Keratinocyte (primary cell): Measurements from ENCODE around the gene TRIM52. TPM values are rescaled to one million over a fixed set of nuclear protein-coding genes. Genes with fewer than 3 reads are reported as not detected.

ENCODE experiments used
- DNase-seq: peaks from one replicate; pipeline ENCODE4 v3.0.0-alpha.2; 2011; ENCODE audit warnings: low read depth, missing footprints, low spot score
- FAIRE-seq: peaks from 2 replicates; lab custom pipeline; 2011; peaks lifted over from hg19 to GRCh38; lab: Jason Lieb, UNC
- H2AFZ ChIP-seq: 2 replicates; pipeline ENCODE4 v1.6.0; 2012; ENCODE audit warnings: low read length, control low read depth, inconsistent platforms; ENCODE audit not compliant: control insufficient read depth
- H3K27ac ChIP-seq: 2 replicates; pipeline ENCODE4 v1.5.1; 2011; ENCODE audit warnings: low read length; ENCODE audit not compliant: control insufficient read depth, insufficient read depth
- H3K27me3 ChIP-seq: 3 replicates; pipeline ENCODE4 v1.6.0; 2011; ENCODE audit warnings: low read length; ENCODE audit not compliant: control insufficient read depth, insufficient read depth; ENCODE audit errors: extremely low read depth
- H3K36me3 ChIP-seq, 2 experiments: 2 replicates in 1 of 2; 3 replicates in 1 of 2; pipeline ENCODE4 v1.5.1; 2011; ENCODE audit warnings: low read length in 2 of 2, mild to moderate bottlenecking in 1 of 2; ENCODE audit not compliant: control insufficient read depth in 2 of 2, insufficient read depth in 2 of 2; ENCODE audit errors: extremely low read depth in 1 of 2
- H3K4me1 ChIP-seq: 3 replicates; pipeline ENCODE4 v1.5.1; 2011; ENCODE audit warnings: low read length; ENCODE audit not compliant: control insufficient read depth, insufficient read depth; ENCODE audit errors: extremely low read depth
- H3K4me2 ChIP-seq: 3 replicates; pipeline ENCODE4 v1.6.0; 2011; ENCODE audit warnings: low read depth, low read length; ENCODE audit not compliant: control insufficient read depth, insufficient read depth; ENCODE audit errors: extremely low read depth
- H3K4me3 ChIP-seq, 3 experiments: fragments of 200-600 bp in 1 of 3; sonication (generic) in 1 of 3; 2 replicates in 2 of 3; 3 replicates in 1 of 3; pipeline ENCODE4 v1.5.1; 2011 to 2016; ENCODE audit warnings: low read length in 3 of 3, mild to moderate bottlenecking in 3 of 3, control low read depth in 2 of 3, inconsistent platforms in 1 of 3, low read depth in 1 of 3, mixed read lengths in 1 of 3, mixed run types in 1 of 3, moderate library complexity in 1 of 3; ENCODE audit not compliant: control insufficient read depth in 2 of 3, insufficient read depth in 2 of 3; ENCODE audit errors: extremely low read depth in 1 of 3
- H3K79me2 ChIP-seq: 2 replicates; pipeline ENCODE4 v1.6.0; 2012; ENCODE audit warnings: low read length; ENCODE audit not compliant: control insufficient read depth, insufficient read depth
- H3K9ac ChIP-seq: 3 replicates; pipeline ENCODE4 v1.6.0; 2011; ENCODE audit warnings: low read length; ENCODE audit not compliant: control insufficient read depth, insufficient read depth; ENCODE audit errors: extremely low read depth
- H3K9me1 ChIP-seq: 3 replicates; pipeline ENCODE4 v1.6.0; 2011; ENCODE audit warnings: low read length; ENCODE audit not compliant: control insufficient read depth, insufficient read depth; ENCODE audit errors: extremely low read depth
- H3K9me3 ChIP-seq: 2 replicates; pipeline ENCODE4 v1.5.1; 2012; ENCODE audit warnings: low read depth, low read length; ENCODE audit not compliant: control insufficient read depth
- H4K20me1 ChIP-seq: 3 replicates; pipeline ENCODE4 v1.6.0; 2011; ENCODE audit warnings: low read length; ENCODE audit not compliant: control insufficient read depth, insufficient read depth; ENCODE audit errors: extremely low read depth
- CTCF ChIP-seq, 3 experiments: IDR thresholded peaks in 1 of 3; conservative IDR thresholded peaks in 1 of 3; optimal IDR thresholded peaks in 1 of 3; 2 replicates in 2 of 3; 3 replicates in 1 of 3; pipeline versions ENCODE3 to v1.5.1; 2011; ENCODE audit warnings: low read length in 3 of 3, mild to moderate bottlenecking in 3 of 3, moderate library complexity in 2 of 3, control low read depth in 1 of 3, inconsistent platforms in 1 of 3; ENCODE audit not compliant: insufficient read depth in 2 of 3; ENCODE audit errors: extremely low read depth in 1 of 3
- EZH2 ChIP-seq: IDR thresholded peaks from one replicate; pipeline ENCODE4 v1.6.1; 2012; ENCODE audit warnings: inconsistent platforms, mild to moderate bottlenecking, low read length, moderate library complexity
- dilution Hi-C: fragments of 300-500 bp; cut with MboI; formaldehyde crosslinking; loops from one replicate; pipeline ENCODE4 v1.7.0; 2020; ENCODE audit warnings: low sequenced_read_pairs; ENCODE audit not compliant: extremely low pct_ligation_motif_present
- polyA plus RNA-seq, 5 experiments: library from polyadenylated mRNA; depleted of rRNA in 3 of 5; stranded (reverse) in 3 of 5; stranded (forward) in 1 of 5; unstranded in 1 of 5; fragments of >200 nt; gene quantifications; 1 replicate in 1 of 5; 2 replicates in 3 of 5; 3 replicates in 1 of 5; pipeline versions ENCODE4 v1.2.1 to v1.2.3, GENCODE V29; 2011 to 2012; ENCODE audit warnings: missing spikeins in 2 of 5, low read depth in 1 of 5, low replicate concordance in 1 of 5

The TRIM52 gene
- polyA plus RNA-seq, 1 donor (not counting 4 experiments of a cell fraction or from before 2014, with no cell fraction given): 7.5 TPM

- Histone ChIP-seq H3K9me3 (no peaks in the 10 kb centered on the region), H3K27ac (no peak overlapping the region), H3K9ac (no peak overlapping the region), H2AFZ (no peak overlapping the region), H4K20me1 (peaks cover 39% of the 10 kb centered on the region), H3K4me2 (no peak overlapping the region), H3K4me1 (no peaks in the 10 kb centered on the region), H3K27me3 (no peaks in the 10 kb centered on the region), H3K4me3 (no peak overlapping the region), H3K9me1 (no peaks in the 10 kb centered on the region), H3K36me3 (peaks cover 48 to 54% of the 10 kb centered on the region in 2 experiments), H3K79me2 (peaks cover 15% of the 10 kb centered on the region)
- TF ChIP-seq CTCF (optimal IDR thresholded peaks at IDR 0.05 in 1 of 3, IDR thresholded peaks at IDR 0.05 in 1 of 3, conservative IDR thresholded peaks at IDR 0.05 in 1 of 3; ENCODE audit: extremely low read depth in 1 of 3, insufficient read depth in 2 of 3, low read length in 3 of 3): no peak
- TF ChIP-seq EZH2: no peak
- FAIRE-seq: no peak
- dilution Hi-C loops: no loop called here
- no peak for DNase-seq
Observed at GRCh38 chr5:181233801-181234454, 27.0 kb downstream of the TRIM52 start.

GRCh38 chr5:181233088-181233800, 27.7 kb downstream of the TRIM52 start:
- Histone ChIP-seq H3K36me3 (peaks cover 47 to 49% of the 10 kb centered on the region in 2 experiments), H3K4me1 (no peaks in the 10 kb centered on the region), H3K4me2 (no peak overlapping the region), H3K9me3 (no peaks in the 10 kb centered on the region), H3K9me1 (no peaks in the 10 kb centered on the region), H2AFZ (no peak overlapping the region), H3K27me3 (no peaks in the 10 kb centered on the region), H4K20me1 (peaks cover 33% of the 10 kb centered on the region), H3K27ac (no peak overlapping the region), H3K4me3 (no peak overlapping the region), H3K9ac (no peak overlapping the region), H3K79me2 (peaks cover 9% of the 10 kb centered on the region)
- FAIRE-seq: no peak
- no peak for DNase-seq
- dilution Hi-C loops: no loop called here
- no peak for TF ChIP-seq EZH2
